Suprapubic skin (tissue), 4 donors: ENCODE data around the gene SHROOM2. TPM values are rescaled to one million over a fixed set of nuclear protein-coding genes. Genes with fewer than 3 reads are reported as not detected.

Experiments
- DNase-seq, 2 donors: peaks; one replicate each; pipeline ENCODE4 v3.0.0-alpha.2; 2019; ENCODE audit warnings: low spot score in 2 of 2
- H3K27ac ChIP-seq: fragments of 200-600 bp; sonication (generic); one replicate; pipeline ENCODE4 v1.5.1; 2019
- H3K27me3 ChIP-seq: fragments of 200-600 bp; sonication (generic); one replicate; pipeline ENCODE4 v1.5.1; 2019
- H3K36me3 ChIP-seq: fragments of 200-600 bp; sonication (generic); one replicate; pipeline ENCODE4 v1.5.1; 2019
- H3K4me1 ChIP-seq: fragments of 200-600 bp; sonication (generic); one replicate; pipeline ENCODE4 v1.5.1; 2019
- H3K4me3 ChIP-seq: fragments of 200-600 bp; sonication (generic); one replicate; pipeline ENCODE4 v1.5.1; 2019; ENCODE audit warnings: mild to moderate bottlenecking
- H3K9me3 ChIP-seq: fragments of 200-600 bp; sonication (generic); one replicate; pipeline ENCODE4 v1.5.1; 2019
- CTCF ChIP-seq, 2 donors: fragments of 200-600 bp in 1 of 2; fragments of 450-650 bp in 1 of 2; sonication (generic) in 1 of 2; IDR thresholded peaks; one replicate each; pipeline ENCODE4 v1.5.1; 2016 to 2019; ENCODE audit warnings: antibody characterized with exemption in 2 of 2, mild to moderate bottlenecking in 1 of 2, moderate library complexity in 1 of 2
- EP300 ChIP-seq: sonication (generic); formaldehyde crosslinking; IDR thresholded peaks from one replicate; pipeline ENCODE4 v1.6.1; 2017; ENCODE audit warnings: antibody characterized with exemption
- POLR2A ChIP-seq, 2 donors: fragments of 450-650 bp; IDR thresholded peaks; one replicate each; pipeline ENCODE4 v1.6.1; 2017; ENCODE audit warnings: antibody characterized with exemption in 2 of 2, mild to moderate bottlenecking in 2 of 2, moderate library complexity in 2 of 2
- POLR2AphosphoS5 ChIP-seq, 3 donors: sonication (generic); formaldehyde crosslinking; IDR thresholded peaks; one replicate each; pipeline ENCODE4 v1.6.1; 2017; ENCODE audit warnings: antibody characterized with exemption in 3 of 3
- WGBS: methylation state at CpG from one replicate; pipeline ENCODE4 v1.1.5; 2018; 5-methylcytosine and 5-hydroxymethylcytosine counted together
- total RNA-seq, 4 donors: library from RNA; depleted of rRNA; stranded (reverse); fragments of >200 nt; gene quantifications; one replicate each; pipeline ENCODE4 v1.1.0, GENCODE V29; 2016

The SHROOM2 gene
- total RNA-seq, 4 donors from 2014 or later, result 10.7 to 16.7 (median 11.8) TPM

GRCh38 chrX:9874483-9874882 is 88.3 kb downstream of the SHROOM2 start:
- no peaks in the 10 kb centered on the region for H3K27me3 ChIP-seq
- no peaks in the 10 kb centered on the region for H3K36me3 ChIP-seq
- H3K4me3 ChIP-seq, result no peak overlapping the region
- DNase-seq, result no peak
- H3K27ac ChIP-seq, result no peak overlapping the region
- 47% methylated on average over 6 of the region's 6 CpGs for WGBS
- no peaks in the 10 kb centered on the region for H3K9me3 ChIP-seq
- H3K4me1 ChIP-seq, result peaks cover 3% of the 10 kb centered on the region
- no peak for TF ChIP-seq EP300
- no peak for TF ChIP-seq CTCF (IDR thresholded peaks at IDR 0.05)
- no peak for TF ChIP-seq POLR2AphosphoS5 (IDR thresholded peaks at IDR 0.05)
- no peak for TF ChIP-seq POLR2A (IDR thresholded peaks at IDR 0.05)

- no peaks in the 10 kb centered on the region for H3K27me3 ChIP-seq
- no peaks in the 10 kb centered on the region for H3K9me3 ChIP-seq
- TF ChIP-seq POLR2AphosphoS5 (IDR thresholded peaks at IDR 0.05) (no peak), EP300 (no peak), POLR2A (IDR thresholded peaks at IDR 0.05) (no peak), CTCF (IDR thresholded peaks at IDR 0.05) (no peak)
- no peaks in the 10 kb centered on the region for H3K36me3 ChIP-seq
- DNase-seq, result no peak
- no peak overlapping the region for H3K27ac ChIP-seq
- H3K4me3 ChIP-seq, result no peak overlapping the region
- 60% methylated on average over 3 of the region's 3 CpGs for WGBS
- peaks cover 3% of the 10 kb centered on the region for H3K4me1 ChIP-seq
Measured at GRCh38 chrX:9875801-9876200, 89.6 kb downstream of the SHROOM2 start.

DNA sequence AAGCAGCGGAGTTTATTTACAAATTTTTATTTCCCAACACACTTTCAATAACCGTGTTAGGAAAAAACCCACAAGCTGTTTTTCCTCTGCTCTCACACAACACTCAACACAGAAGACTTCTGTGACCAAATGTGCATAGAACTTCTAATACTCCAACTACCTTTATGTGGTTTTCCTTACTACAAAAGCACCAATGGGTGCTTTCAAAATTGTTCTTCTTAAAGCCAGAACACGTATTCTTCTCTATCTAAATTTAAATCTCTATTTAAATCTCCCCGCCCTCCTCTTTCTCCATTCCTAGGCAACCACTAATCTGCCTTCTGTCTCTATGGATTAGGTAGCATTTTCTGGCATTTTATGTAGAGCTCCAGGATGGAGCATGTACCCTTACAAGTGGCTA is 90.0 kb downstream of the SHROOM2 start:
- Histone ChIP-seq H3K4me3 (no peak overlapping the region), H3K4me1 (peaks cover 3% of the 10 kb centered on the region), H3K36me3 (no peaks in the 10 kb centered on the region), H3K9me3 (no peaks in the 10 kb centered on the region), H3K27ac (no peak overlapping the region), H3K27me3 (no peaks in the 10 kb centered on the region)
- TF ChIP-seq POLR2A (IDR thresholded peaks at IDR 0.05) (no peak), CTCF (IDR thresholded peaks at IDR 0.05) (no peak), EP300 (no peak), POLR2AphosphoS5 (IDR thresholded peaks at IDR 0.05) (no peak)
- no peak for DNase-seq
- WGBS, result 68% methylated on average over 4 of the region's 4 CpGs

GRCh38 chrX:9878146-9878820 is 92.1 kb downstream of the SHROOM2 start:
- H3K27me3 ChIP-seq, result no peaks in the 10 kb centered on the region
- WGBS, result 61% methylated on average over 11 of the region's 12 CpGs
- H3K9me3 ChIP-seq, result no peaks in the 10 kb centered on the region
- no peaks in the 10 kb centered on the region for H3K36me3 ChIP-seq
- TF ChIP-seq POLR2AphosphoS5 (IDR thresholded peaks at IDR 0.05), result no peak
- H3K27ac ChIP-seq, result no peak overlapping the region
- H3K4me3 ChIP-seq, result no peak overlapping the region
- no peak for DNase-seq
- H3K4me1 ChIP-seq, result no peaks in the 10 kb centered on the region

GRCh38 chrX:9880237-9880636 is 94.0 kb downstream of the SHROOM2 start:
- no peaks in the 10 kb centered on the region for H3K4me1 ChIP-seq
- 84% methylated on average over 8 of the region's 13 CpGs for WGBS
- H3K27ac ChIP-seq, result no peak overlapping the region
- H3K36me3 ChIP-seq, result no peaks in the 10 kb centered on the region
- no peak overlapping the region for H3K4me3 ChIP-seq
- H3K9me3 ChIP-seq, result no peaks in the 10 kb centered on the region
- H3K27me3 ChIP-seq, result no peaks in the 10 kb centered on the region
- no peak for DNase-seq
- TF ChIP-seq POLR2A (IDR thresholded peaks at IDR 0.05) (no peak), POLR2AphosphoS5 (IDR thresholded peaks at IDR 0.05) (no peak), CTCF (IDR thresholded peaks at IDR 0.05) (no peak), EP300 (no peak)

DNA sequence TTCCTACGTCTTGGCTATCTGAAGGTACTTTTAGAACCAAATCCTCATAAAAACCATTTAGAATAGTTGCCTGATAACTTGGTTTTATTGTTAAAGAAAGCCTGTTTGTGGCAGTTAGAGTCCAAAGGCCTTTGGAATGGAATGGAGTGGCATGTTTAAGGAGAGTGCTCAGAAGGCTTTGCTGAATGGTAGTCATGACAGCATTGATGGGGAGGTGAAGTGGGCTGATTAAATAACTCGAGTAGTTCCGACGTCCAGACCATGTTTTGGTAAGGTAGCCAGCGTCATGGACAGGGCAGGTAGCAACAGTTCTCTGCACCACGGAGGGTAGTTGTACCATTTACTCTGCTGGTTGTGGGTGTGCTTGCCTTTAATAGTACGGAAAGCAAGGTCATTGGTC is 94.6 kb downstream of the SHROOM2 start:
- WGBS, result 88% methylated on average over 7 of the region's 7 CpGs
- H3K27ac ChIP-seq, result no peak overlapping the region
- DNase-seq, result no peak
- H3K36me3 ChIP-seq, result no peaks in the 10 kb centered on the region
- TF ChIP-seq POLR2A (IDR thresholded peaks at IDR 0.05) (no peak), POLR2AphosphoS5 (IDR thresholded peaks at IDR 0.05) (no peak), EP300 (no peak), CTCF (IDR thresholded peaks at IDR 0.05) (no peak)
- H3K9me3 ChIP-seq, result no peaks in the 10 kb centered on the region
- no peaks in the 10 kb centered on the region for H3K4me1 ChIP-seq
- no peak overlapping the region for H3K4me3 ChIP-seq
- H3K27me3 ChIP-seq, result no peaks in the 10 kb centered on the region
